GM19455 (cell line): ENCODE data around the gene NUSAP1.
"Not testable (repeated sequence)": the region's sequence is repeated elsewhere in the genome, so short reads cannot be mapped to it uniquely, and the experiment has no call there.

Source experiments
- ATAC-seq: cut with Tn5 transposase; IDR thresholded peaks from one replicate; pipeline ENCODE4 v1.9.1; 2021; ENCODE audit not compliant: unreplicated experiment

NUSAP1 gene

GRCh38 chr15:41331833-41332193, 868 bp upstream of the NUSAP1 start:
- no peak for ATAC-seq

DNA sequence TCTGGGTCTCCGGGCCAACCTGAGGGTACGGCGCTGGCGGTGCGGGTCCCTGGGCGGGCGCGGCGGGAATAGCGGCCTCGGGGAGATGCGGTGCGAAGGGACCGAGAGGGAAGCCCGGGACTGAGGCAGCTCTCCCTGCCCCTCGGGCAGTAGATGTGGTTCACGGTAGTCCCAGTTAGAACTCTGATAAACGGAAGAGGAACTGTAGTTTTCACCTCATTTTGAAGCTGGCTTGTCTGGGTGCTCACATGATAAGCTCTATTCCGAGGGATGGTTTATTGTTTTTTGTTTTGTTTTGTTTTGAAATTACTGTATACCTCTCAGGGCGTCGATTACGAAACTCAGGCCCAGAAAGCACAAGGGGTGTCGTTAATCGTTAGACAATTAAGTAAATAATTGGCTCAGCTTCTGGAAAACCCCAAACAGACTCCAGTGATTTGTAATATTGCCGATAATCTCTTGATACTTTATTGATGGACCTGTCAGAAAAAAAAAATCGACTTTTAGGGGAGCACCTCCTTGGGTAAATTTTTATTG, 413 bp downstream of the NUSAP1 start:
- ATAC-seq, result peak; percentile 17

GRCh38 chr15:41334293-41335120, 1.8 kb downstream of the NUSAP1 start:
- ATAC-seq, result no peak

- no peak for ATAC-seq
Measured at GRCh38 chr15:41336549-41336948, 3.9 kb downstream of the NUSAP1 start.

DNA sequence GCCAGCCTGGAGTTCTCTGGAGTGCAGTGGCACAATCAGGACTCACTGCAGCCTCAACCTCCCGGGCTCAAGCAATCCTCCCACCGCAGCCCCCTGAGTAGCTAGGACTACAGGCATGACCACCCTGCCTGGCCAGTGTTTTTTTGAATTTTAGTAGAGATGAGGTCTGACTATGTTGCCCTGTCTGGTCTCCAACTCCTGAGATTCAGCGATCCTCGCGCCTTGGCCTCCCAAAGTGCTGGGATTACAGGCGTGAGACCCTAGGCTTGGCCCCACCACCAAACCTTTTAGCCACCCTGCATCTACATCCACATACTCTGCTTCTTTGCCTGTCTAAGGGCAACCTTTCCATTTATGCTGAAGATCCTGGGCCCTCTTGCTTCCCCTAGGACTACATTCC, 4.4 kb downstream of the NUSAP1 start:
- no peak for ATAC-seq

DNA sequence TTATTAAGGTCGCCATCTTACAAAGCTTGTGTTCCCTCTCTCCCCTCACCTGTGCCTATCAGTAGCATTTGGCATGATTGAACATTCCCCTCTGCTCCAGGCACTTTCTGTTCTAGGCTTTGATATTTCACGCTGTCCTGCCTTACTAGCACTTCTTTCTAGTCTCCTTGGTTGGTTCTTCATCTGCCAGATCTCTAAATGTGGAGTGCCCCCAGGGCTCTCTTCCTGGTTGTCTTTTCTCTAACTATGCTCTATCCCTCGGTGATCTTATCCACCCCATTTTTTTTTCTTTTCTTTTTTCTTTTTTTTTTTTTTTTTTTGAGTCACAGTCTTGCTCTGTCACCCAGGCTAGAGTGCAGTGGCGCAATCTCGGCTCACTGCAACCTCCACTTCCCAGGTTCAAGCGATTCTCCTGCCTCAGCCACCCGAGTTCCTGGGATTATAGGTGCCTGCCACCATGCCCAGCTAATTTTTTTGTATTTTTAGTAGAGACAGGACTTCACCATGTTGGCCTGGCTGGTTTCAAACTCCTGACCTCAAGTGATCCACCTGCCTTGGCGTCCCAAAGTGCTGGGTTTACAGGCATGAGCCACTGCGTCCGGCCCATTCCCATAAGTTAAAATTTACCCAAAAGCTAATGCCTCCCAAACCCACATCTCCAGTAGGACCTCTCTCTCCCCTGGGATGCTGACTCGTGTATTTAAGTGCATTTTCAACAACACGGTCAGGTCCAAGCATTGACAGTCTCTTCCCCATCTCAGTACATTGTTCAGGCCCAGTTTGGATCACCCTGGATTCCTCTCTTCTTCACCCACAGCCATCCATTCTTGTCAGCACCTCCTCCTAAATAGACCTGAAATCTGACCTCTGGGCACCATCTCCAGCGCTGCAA, 5.2 kb downstream of the NUSAP1 start:
- ATAC-seq, result no peak

DNA sequence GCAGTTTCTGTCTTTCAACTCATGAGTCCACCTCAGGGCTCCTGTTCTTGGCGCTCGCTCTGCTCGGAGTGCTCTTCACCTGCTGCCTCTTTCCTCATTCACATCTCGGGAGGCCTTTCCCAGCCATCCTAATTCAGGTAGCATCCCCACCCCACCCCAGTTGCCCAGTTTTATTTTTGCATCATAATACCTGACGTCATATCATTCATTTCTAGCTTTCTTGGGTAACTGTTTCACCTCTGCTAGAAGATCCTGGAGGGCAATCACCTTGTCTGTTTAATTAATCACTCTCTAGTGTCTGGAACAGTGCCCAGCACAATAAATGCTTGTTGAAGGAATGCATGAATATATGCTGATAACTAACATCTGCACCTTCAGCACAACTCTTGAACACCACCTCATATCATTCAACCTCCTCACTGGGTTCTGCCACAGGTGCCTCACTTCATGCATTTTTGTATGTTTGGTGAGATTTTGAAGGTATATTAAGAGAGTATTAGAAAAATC, 7.6 kb downstream of the NUSAP1 start:
- no peak for ATAC-seq

DNA sequence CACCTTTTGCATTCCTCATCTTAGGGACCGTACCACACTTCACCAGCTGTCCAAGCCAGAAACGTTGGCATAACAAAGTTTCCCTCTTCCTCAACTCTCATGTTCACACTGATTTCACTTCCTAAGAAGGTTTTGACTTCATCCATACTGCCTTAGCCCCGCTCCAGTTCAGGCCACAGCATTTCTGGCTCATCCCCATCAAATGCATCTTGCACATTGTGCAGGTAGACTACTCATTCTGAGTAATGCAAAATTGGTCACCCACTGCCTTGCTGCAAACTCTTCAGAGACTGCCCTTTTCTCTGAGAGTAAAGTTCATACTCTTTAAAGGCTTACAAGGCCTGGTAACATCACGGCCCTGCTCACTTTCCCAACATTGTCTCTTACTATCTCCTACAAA, 8.8 kb downstream of the NUSAP1 start:
- ATAC-seq, result no peak

DNA sequence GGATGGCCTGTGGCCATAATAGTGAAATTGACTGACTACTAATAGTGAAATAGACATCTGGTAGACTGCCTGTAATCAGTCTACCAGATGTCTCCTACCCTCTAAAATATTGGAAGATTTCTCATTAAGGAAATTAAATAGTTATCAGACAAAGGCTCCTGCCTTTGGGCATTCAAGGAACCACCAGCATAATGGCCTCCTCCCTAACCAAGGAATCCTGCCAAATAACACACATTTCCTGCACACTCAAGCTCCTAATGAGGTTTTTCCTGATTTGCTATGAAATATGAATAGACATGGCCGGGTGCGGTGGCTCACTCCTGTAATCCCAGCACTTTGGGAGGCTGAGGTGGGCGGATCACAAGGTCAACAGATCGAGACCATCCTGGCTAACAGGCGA, 14.6 kb downstream of the NUSAP1 start:
- no peak for ATAC-seq

GRCh38 chr15:41350057-41350717, 17.5 kb downstream of the NUSAP1 start:
- no peak for ATAC-seq

- ATAC-seq, result no peak
Measured at GRCh38 chr15:41354371-41354770, 21.7 kb downstream of the NUSAP1 start.

DNA sequence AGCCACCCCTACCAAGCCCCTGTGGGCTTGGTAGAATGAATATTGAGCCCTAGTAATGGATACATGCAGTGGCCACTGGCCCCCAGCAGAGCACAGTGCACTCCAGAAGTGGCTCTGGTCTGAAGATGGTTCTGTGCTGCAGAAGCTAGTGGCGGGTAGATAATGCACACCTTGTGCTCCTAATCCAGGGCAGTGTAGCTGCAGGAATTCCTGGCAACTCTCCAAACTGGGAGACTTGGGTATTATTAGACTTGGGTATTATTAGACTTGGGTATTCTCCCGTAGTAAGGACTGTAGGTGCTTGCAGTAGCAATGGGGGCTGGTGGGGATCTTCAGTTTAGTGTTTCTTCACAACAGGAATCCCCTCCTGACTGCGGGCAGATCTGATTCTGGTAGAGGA, 34.7 kb downstream of the NUSAP1 start:
- ATAC-seq, result no peak

DNA sequence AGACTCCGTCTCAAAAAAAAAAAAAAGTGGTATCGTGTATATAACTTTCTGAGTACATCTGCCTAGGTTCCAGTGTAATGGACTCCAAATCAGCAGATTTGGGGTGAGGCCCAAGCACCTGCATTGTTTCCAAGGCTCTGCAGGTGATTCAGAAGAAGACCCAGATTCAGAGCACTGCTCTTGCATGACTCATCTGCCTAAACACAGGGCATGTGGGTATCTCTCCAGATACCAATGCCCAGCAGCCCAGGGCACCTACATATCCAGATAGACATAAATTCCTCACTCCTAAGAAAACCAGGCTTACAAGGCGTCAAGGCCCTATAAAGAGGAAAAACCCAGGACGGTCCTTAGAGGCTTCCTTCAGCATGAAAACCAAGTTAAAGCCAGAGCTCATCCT, 45.3 kb downstream of the NUSAP1 start:
- ATAC-seq, result no peak

DNA sequence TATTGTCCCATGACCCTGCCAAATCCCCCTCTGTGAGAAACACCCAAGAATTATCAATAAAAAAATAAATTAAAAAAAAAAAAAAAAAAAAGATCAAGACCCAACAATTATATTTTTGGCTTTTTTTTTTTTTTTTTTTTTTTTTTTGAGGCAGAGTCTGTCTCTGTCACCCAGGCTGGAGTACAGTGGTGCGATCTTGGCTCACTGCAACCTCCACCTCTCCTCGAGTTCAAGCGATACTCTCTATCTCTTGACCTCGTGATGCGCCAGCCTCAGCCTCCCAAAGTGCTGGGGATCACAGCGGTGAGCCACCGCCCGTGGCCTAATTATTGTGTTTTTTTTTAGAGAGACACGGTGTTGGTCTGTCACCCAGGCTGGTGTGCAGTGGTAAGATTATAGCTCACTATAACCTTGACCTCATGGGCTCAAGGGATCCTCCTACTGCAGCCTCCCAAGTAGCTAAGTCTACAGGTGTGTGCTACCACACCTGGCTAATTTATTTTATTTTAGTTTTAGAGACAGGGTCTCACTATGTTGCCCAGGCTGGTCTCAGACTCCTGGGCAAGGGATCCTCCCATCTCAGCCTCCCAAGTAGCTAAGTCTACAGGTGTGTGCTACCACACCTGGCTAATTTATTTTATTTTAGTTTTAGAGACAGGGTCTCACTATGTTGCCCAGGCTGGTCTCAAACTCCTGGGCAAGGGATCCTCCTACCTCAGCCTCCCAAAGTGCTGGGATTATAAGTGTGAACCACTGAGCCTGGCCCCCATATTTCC, 51.5 kb downstream of the NUSAP1 start:
- ATAC-seq, result not testable (repeated sequence)

GRCh38 chr15:41387646-41388045, 55.0 kb downstream of the NUSAP1 start:
- ATAC-seq, result no peak

DNA sequence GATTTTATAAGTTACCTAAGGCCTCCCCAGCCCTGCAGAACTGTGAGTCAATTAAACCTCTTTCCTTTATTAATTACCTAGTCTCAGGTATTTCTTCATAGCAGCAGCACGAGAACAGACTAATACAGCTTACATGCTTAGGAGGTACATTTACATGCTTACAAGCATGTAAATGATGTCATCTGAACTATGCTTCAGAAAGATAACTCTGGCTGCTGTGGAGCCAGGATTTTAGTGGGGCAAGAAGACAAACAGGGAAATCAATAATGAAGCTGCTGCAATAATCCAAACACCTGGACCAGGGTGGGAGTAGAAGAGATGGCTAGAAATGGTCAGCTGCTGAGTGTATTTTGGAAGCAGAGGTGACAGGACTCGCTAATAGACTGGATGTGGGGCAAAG, 60.0 kb downstream of the NUSAP1 start:
- ATAC-seq, result no peak

GRCh38 chr15:41394924-41395323, 62.2 kb downstream of the NUSAP1 start:
- no peak for ATAC-seq

- ATAC-seq, result no peak
Measured at GRCh38 chr15:41396111-41396510, 63.4 kb downstream of the NUSAP1 start.

DNA sequence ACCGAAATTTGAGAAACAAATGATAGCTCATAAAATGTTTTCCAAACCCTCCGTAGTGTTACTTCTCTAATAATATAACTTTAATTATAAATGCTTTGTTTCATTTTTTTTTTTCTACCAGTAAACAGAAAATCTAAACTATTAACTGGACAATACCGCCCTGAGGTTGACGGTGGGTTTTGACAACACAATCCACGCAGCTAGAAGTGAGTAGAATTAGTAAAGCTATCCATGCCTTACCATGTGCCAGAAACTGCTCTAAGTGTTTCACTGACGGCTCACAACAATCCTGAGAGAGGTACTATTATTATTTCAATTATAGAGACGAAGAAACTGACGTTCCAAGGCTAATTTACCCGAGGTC, 69.2 kb downstream of the NUSAP1 start:
- ATAC-seq, result peak; percentile 19

GRCh38 chr15:41407341-41407740, 74.7 kb downstream of the NUSAP1 start:
- no peak for ATAC-seq
